H1 (cell line): Measurements from ENCODE around the gene HTATSF1. TPM values are rescaled to one million over a fixed set of nuclear protein-coding genes. Genes with fewer than 3 reads are reported as not detected.

Experiments used
- CTCF ChIA-PET: fragments of 300-600 bp; sonication (Branson Sonifier 250); formaldehyde crosslinking; loops from one replicate; lab custom pipeline; 2021; ENCODE audit not compliant: partially characterized antibody; lab: Charles Lee
- POLR2A ChIA-PET: fragments of 300-600 bp; sonication (Branson Sonifier 250); formaldehyde crosslinking; loops from one replicate; lab custom pipeline; 2021; ENCODE audit warnings: inconsistent platforms; ENCODE audit not compliant: partially characterized antibody; lab: Charles Lee
- DNase-seq, 2 experiments: peaks; one replicate each; pipeline versions ENCODE4 v3.0.0 to v3.0.0-alpha.2; 2010 to 2022; ENCODE audit warnings: low spot score in 2 of 2, low read depth in 1 of 2, mixed read lengths in 1 of 2
- FAIRE-seq: peaks from 2 replicates; lab custom pipeline; 2011; peaks lifted over from hg19 to GRCh38; lab: Jason Lieb, UNC
- H2AFZ ChIP-seq: 2 replicates; pipeline ENCODE4 v1.8.1; 2012; ENCODE audit warnings: low read length, inconsistent platforms
- H2AK5ac ChIP-seq: 2 replicates; pipeline ENCODE4 v1.6.1; 2013; ENCODE audit warnings: low read depth, low read length
- H2BK120ac ChIP-seq: replicated peaks from 2 replicates; pipeline ENCODE3; 2013; ENCODE audit warnings: low read depth, low read length, inconsistent platforms
- H2BK12ac ChIP-seq: 2 replicates; pipeline ENCODE4 v1.6.1; 2013; ENCODE audit warnings: low read depth, low read length
- H2BK15ac ChIP-seq: 2 replicates; pipeline ENCODE4 v1.6.1; 2013; ENCODE audit warnings: low read length
- H2BK20ac ChIP-seq: 2 replicates; pipeline ENCODE4 v1.6.1; 2013; ENCODE audit warnings: low read length
- H2BK5ac ChIP-seq: 2 replicates; pipeline ENCODE4 v1.6.1; 2013; ENCODE audit warnings: low read depth, low read length
- H3K14ac ChIP-seq: 2 replicates; pipeline ENCODE4 v1.6.1; 2013; ENCODE audit warnings: inconsistent platforms; ENCODE audit not compliant: insufficient read length
- H3K18ac ChIP-seq: 2 replicates; pipeline ENCODE4 v1.6.1; 2013; ENCODE audit warnings: low read length; ENCODE audit errors: extremely low read depth
- H3K23ac ChIP-seq: 2 replicates; pipeline ENCODE4 v1.6.1; 2013; ENCODE audit warnings: inconsistent platforms; ENCODE audit not compliant: insufficient read length
- H3K23me2 ChIP-seq: 2 replicates; pipeline ENCODE4 v1.6.1; 2013; ENCODE audit warnings: low read depth, low read length
- H3K27ac ChIP-seq: 2 replicates; pipeline ENCODE4 v1.6.1; 2011; ENCODE audit warnings: low read depth, low read length, inconsistent platforms
- H3K27me3 ChIP-seq, 4 experiments: replicated peaks in 1 of 4; 1 replicate in 1 of 4; 2 replicates in 3 of 4; pipeline versions ENCODE4 v1.6.1 to v1.8.1; 2011 to 2013; ENCODE audit warnings: low read length in 3 of 4, mild to moderate bottlenecking in 3 of 4, inconsistent platforms in 2 of 4, mixed read lengths in 2 of 4, moderate library complexity in 1 of 4; ENCODE audit not compliant: control insufficient read depth in 3 of 4, insufficient read depth in 3 of 4; ENCODE audit errors: extremely low read depth in 1 of 4
- H3K36me3 ChIP-seq, 4 experiments: 2 replicates each; pipeline versions ENCODE4 v1.6.1 to v1.8.1; 2011 to 2013; ENCODE audit warnings: mild to moderate bottlenecking in 4 of 4, low read length in 3 of 4, moderate library complexity in 2 of 4, control low read depth in 1 of 4, inconsistent platforms in 1 of 4; ENCODE audit not compliant: insufficient read depth in 4 of 4, control insufficient read depth in 2 of 4
- H3K4ac ChIP-seq: replicated peaks from 2 replicates; pipeline ENCODE3; 2013; ENCODE audit warnings: low read length, low read depth, mixed read lengths, inconsistent platforms; ENCODE audit not compliant: insufficient read length
- H3K4me1 ChIP-seq, 4 experiments: replicated peaks in 1 of 4; 1 replicate in 1 of 4; 2 replicates in 3 of 4; pipeline versions ENCODE4 v1.6.1 to v1.8.1; 2011 to 2013; ENCODE audit warnings: low read length in 3 of 4, inconsistent platforms in 2 of 4, mixed read lengths in 1 of 4; ENCODE audit not compliant: insufficient read depth in 4 of 4, control insufficient read depth in 3 of 4
- H3K4me2 ChIP-seq, 2 experiments: 2 replicates each; pipeline versions ENCODE4 v1.6.1 to v1.8.1; 2011 to 2013; ENCODE audit warnings: low read depth in 2 of 2, low read length in 2 of 2, control low read depth in 1 of 2, inconsistent platforms in 1 of 2, mild to moderate bottlenecking in 1 of 2; ENCODE audit not compliant: insufficient read depth in 1 of 2
- H3K4me3 ChIP-seq, 4 experiments: fragments of 200-600, 300-600 bp in 1 of 4; sonication (generic), shearing (Covaris generic), sonication (Bioruptor Twin) in 1 of 4; 2 replicates each; pipeline versions ENCODE4 v1.5.1 to v1.8.1; 2011 to 2016; ENCODE audit warnings: low read length in 4 of 4, low read depth in 3 of 4, control low read depth in 2 of 4, inconsistent platforms in 2 of 4, mild to moderate bottlenecking in 2 of 4, mixed read lengths in 1 of 4, moderate library complexity in 1 of 4; ENCODE audit not compliant: insufficient read depth in 2 of 4; ENCODE audit errors: extremely low read depth in 1 of 4
- H3K56ac ChIP-seq: replicated peaks from 2 replicates; pipeline ENCODE3; 2013; ENCODE audit warnings: low read depth, mild to moderate bottlenecking, mixed read lengths, low read length, inconsistent platforms; ENCODE audit not compliant: insufficient read length
- H3K79me1 ChIP-seq: 2 replicates; pipeline ENCODE4 v1.6.1; 2013; ENCODE audit warnings: low read depth, low read length, control low read depth
- H3K79me2 ChIP-seq, 2 experiments: 2 replicates each; pipeline versions ENCODE4 v1.6.1 to v1.8.1; 2012 to 2013; ENCODE audit warnings: low read length in 2 of 2, mild to moderate bottlenecking in 2 of 2, inconsistent platforms in 1 of 2; ENCODE audit not compliant: insufficient read depth in 2 of 2, control insufficient read depth in 1 of 2
- H3K9ac ChIP-seq, 4 experiments: replicated peaks in 1 of 4; 1 replicate in 1 of 4; 2 replicates in 3 of 4; pipeline versions ENCODE4 v1.6.1 to v1.8.1; 2011 to 2013; ENCODE audit warnings: low read depth in 3 of 4, low read length in 3 of 4, control low read depth in 2 of 4, mild to moderate bottlenecking in 2 of 4, moderate library complexity in 2 of 4, inconsistent platforms in 1 of 4; ENCODE audit errors: extremely low read depth in 1 of 4
- H3K9me3 ChIP-seq, 2 experiments: 2 replicates each; pipeline versions ENCODE4 v1.6.1 to v1.8.1; 2012 to 2013; ENCODE audit warnings: mild to moderate bottlenecking in 2 of 2, moderate library complexity in 2 of 2, control low read depth in 1 of 2, inconsistent platforms in 1 of 2, low read depth in 1 of 2, low read length in 1 of 2, mixed read lengths in 1 of 2; ENCODE audit not compliant: insufficient read depth in 2 of 2
- H4K20me1 ChIP-seq, 2 experiments: replicated peaks in 1 of 2; 2 replicates each; pipeline versions ENCODE3 to v1.8.1; 2011 to 2013; ENCODE audit warnings: inconsistent platforms in 2 of 2, low read length in 2 of 2, mild to moderate bottlenecking in 1 of 2; ENCODE audit not compliant: insufficient read depth in 2 of 2, control insufficient read depth in 1 of 2
- H4K5ac ChIP-seq: 2 replicates; pipeline ENCODE4 v1.6.1; 2013; ENCODE audit warnings: low read length, low read depth, mixed read lengths, inconsistent platforms; ENCODE audit not compliant: insufficient read length
- H4K8ac ChIP-seq: 2 replicates; pipeline ENCODE4 v1.8.0; 2013; ENCODE audit warnings: mild to moderate bottlenecking, moderate library complexity, low read length, inconsistent platforms; ENCODE audit not compliant: insufficient read depth; ENCODE audit errors: extremely low read depth
- H4K91ac ChIP-seq: replicated peaks from 2 replicates; pipeline ENCODE3; 2013; ENCODE audit warnings: low read length, mixed read lengths, inconsistent platforms; ENCODE audit not compliant: insufficient read length
- BACH1 ChIP-seq: IDR thresholded peaks from 2 replicates; pipeline ENCODE4 v1.6.1; 2012; ENCODE audit warnings: low read length, improper control_type of control experiment
- CEBPB ChIP-seq: IDR thresholded peaks from 2 replicates; pipeline ENCODE4 v1.6.1; 2012; ENCODE audit warnings: low read depth, low read length
- CREB1 ChIP-seq: IDR thresholded peaks from 2 replicates; pipeline ENCODE4 v1.6.1; 2012; ENCODE audit warnings: inconsistent platforms
- CTCF ChIP-seq, 3 experiments: IDR thresholded peaks; 1 replicate in 2 of 3; 2 replicates in 1 of 3; pipeline versions ENCODE4 v1.5.1 to v1.6.1; 2011; ENCODE audit warnings: low read length in 3 of 3, mild to moderate bottlenecking in 3 of 3, inconsistent platforms in 2 of 3, low read depth in 1 of 3, moderate library complexity in 1 of 3; ENCODE audit not compliant: insufficient read depth in 1 of 3; ENCODE audit errors: control extremely low read depth in 1 of 3
- EGR1 ChIP-seq: IDR thresholded peaks from 2 replicates; pipeline ENCODE4 v1.6.1; 2011; ENCODE audit warnings: low read depth, low read length, borderline replicate concordance
- EZH2 ChIP-seq: fragments of 200-600 bp; sonication (generic); IDR thresholded peaks from 2 replicates; pipeline ENCODE4 v1.7.1; 2012; ENCODE audit warnings: low read depth, mild to moderate bottlenecking, moderate library complexity, low read length, inconsistent platforms; ENCODE audit not compliant: severe bottlenecking
- PHF8 ChIP-seq: fragments of 200-600 bp; sonication (generic); conservative IDR thresholded peaks from 2 replicates; pipeline ENCODE4 v1.7.1; 2012; ENCODE audit warnings: low read depth, mild to moderate bottlenecking, inconsistent platforms, low read length, moderate library complexity
- RFX5 ChIP-seq: IDR thresholded peaks from 2 replicates; pipeline ENCODE4 v1.6.1; 2011; ENCODE audit warnings: low read depth, low read length, improper control_type of control experiment, borderline replicate concordance
- WGBS, 2 experiments: shearing (Covaris generic) in 1 of 2; methylation state at CpG; one replicate each; pipeline versions ENCODE4 v1.1.6 to v1.1.7; 2013 to 2015; ENCODE audit warnings: low lambda C conversion rate in 2 of 2, mixed read lengths in 2 of 2, inconsistent platforms in 1 of 2, low coverage in 1 of 2, missing lambda C conversion rate in 1 of 2; ENCODE audit not compliant: insufficient replicate concordance in 2 of 2, insufficient coverage in 1 of 2, insufficient read length in 1 of 2; ENCODE audit errors: extremely low coverage in 1 of 2, missing lambda C conversion rate in 1 of 2; 5-methylcytosine and 5-hydroxymethylcytosine counted together
- polyA plus RNA-seq, 7 experiments: library from polyadenylated mRNA; depleted of rRNA in 3 of 7; stranded (reverse) in 5 of 7; unstranded in 2 of 7; fragments of >200 nt in 5 of 7; fragments of 200-250 nt in 2 of 7; gene quantifications; 1 replicate in 5 of 7; 2 replicates in 1 of 7; 4 replicates in 1 of 7; pipeline versions ENCODE4 v1.2.1 to v1.2.3, GENCODE V29; 2011 to 2013; ENCODE audit warnings: missing spikeins in 2 of 7, mixed read lengths in 2 of 7
- total RNA-seq: library from RNA; stranded (reverse); fragmentation: NEBNext Ultra II Directional; extraction: Animal tissue kit (Norgen Biotek cat#: 25700); gene quantifications from 2 replicates; pipeline ENCODE4 v1.2.1, GENCODE V29; 2021

HTATSF1 gene
- total and polyA plus RNA-seq, 2 of the 8 experiments (the other 6 are each of a cell fraction or from before 2014, with no cell fraction given): 1.2 to 49.3 TPM

DNA sequence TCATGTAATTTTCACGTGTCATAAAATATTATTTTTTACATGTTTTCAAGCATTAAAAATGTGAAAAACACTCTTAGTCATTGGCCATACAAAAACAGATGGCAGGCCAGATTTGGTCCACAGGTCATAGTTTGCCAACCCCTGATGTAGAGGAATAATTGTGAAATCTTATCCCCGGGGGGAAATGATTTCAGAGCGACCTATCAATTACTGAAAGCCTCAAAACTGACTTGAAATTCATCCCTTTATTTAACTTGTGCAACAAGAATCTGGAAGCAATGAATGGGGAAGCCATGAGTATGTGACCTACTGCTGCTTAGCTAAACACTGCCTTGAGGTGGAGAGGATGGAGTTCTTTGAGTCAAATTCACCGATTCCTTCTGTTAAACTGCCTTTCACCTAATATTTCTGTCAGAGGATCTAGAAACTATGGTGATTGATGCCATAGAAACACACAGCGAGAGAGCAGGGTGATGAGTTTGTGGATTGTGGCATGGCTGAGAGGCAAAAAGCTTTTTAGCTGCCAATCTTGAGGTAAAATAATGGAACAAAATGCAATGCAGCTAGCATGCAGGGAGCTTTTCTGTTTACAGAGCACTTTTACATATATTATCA, 40.0 kb upstream of the HTATSF1 start:
- Histone ChIP-seq H3K27me3 (no peaks in the 10 kb centered on the region), H2AK5ac (no peak overlapping the region), H4K20me1 (no peaks in the 10 kb centered on the region), H2BK120ac (no peak overlapping the region), H3K27ac (no peak overlapping the region), H3K79me1 (no peaks in the 10 kb centered on the region), H4K91ac (no peak overlapping the region), H3K23me2 (no peaks in the 10 kb centered on the region), H3K4me1 (no peaks in the 10 kb centered on the region), H3K14ac (no peak overlapping the region), H2BK12ac (no peak overlapping the region), H3K9ac (no peak overlapping the region), H3K56ac (no peak overlapping the region), H2BK15ac (no peak overlapping the region), H3K79me2 (no peaks in the 10 kb centered on the region), H3K4ac (no peak overlapping the region), H3K9me3 (no peaks in the 10 kb centered on the region), H2BK20ac (no peak overlapping the region), H2BK5ac (no peak overlapping the region), H3K4me2 (no peak overlapping the region), H3K23ac (no peak overlapping the region), H3K18ac (no peak overlapping the region), H3K4me3 (no peak overlapping the region), H2AFZ (no peak overlapping the region), H3K36me3 (no peaks in the 10 kb centered on the region), H4K8ac (no peak overlapping the region)
- no peak for DNase-seq
- 77% methylated on average over 5 of the region's 5 CpGs; no CpG with 5 or more reads in 1 of the 2 experiments for WGBS, 2 experiments
- CTCF ChIA-PET: no interaction called here
- no peak for FAIRE-seq
- TF ChIP-seq BACH1 (no peak), EZH2 (no peak), CTCF (IDR thresholded peaks at IDR 0.05; ENCODE audit: control extremely low read depth in 1 of 3, insufficient read depth in 1 of 3, low read depth in 1 of 3, low read length in 3 of 3) (no peak), RFX5 (no peak), CEBPB (no peak), EGR1 (no peak), CREB1 (no peak), PHF8 (no peak)
- TF ChIP-seq, all 59 proteins: peak for 0
- no peak overlapping the region for H4K5ac ChIP-seq
- POLR2A ChIA-PET: no interaction called here
